ENCODE data around the gene PICALM.

- TF ChIP-seq POLR2A (IDR thresholded peaks at IDR 0.05; ENCODE audit: low read depth, low read length) (no peak), CTCF (IDR thresholded peaks at IDR 0.05; ENCODE audit: extremely low read depth in 1 of 2, insufficient read depth in 1 of 2, low read depth in 1 of 2, low read length in 2 of 2) (no peak), GATA2 (IDR thresholded peaks at IDR 0.05; ENCODE audit: insufficient read depth, insufficient read length, low read depth, low read length) (no peak), POLR2AphosphoS5 (IDR thresholded peaks at IDR 0.05; ENCODE audit: insufficient read depth, low read depth, low read length) (no peak), EZH2 (IDR thresholded peaks at IDR 0.05; ENCODE audit: borderline replicate concordance, low read depth, low read length, severe bottlenecking) (no peak), MAX (IDR thresholded peaks at IDR 0.05; ENCODE audit: insufficient read depth, insufficient read length) (no peak), MYC (IDR thresholded peaks at IDR 0.05; ENCODE audit: low read depth, low read length) (no peak), JUN (IDR thresholded peaks at IDR 0.05; ENCODE audit: borderline replicate concordance, insufficient read depth, insufficient read length, low read depth) (no peak)
Measured at GRCh38 chr11:85951428-85952107, 117.3 kb downstream of the PICALM start.

Data from endothelial cell of umbilical vein (primary cell).